GM21390 (cell line): Measurements from ENCODE around the gene ATP6V1C2.
A peak's percentile ranks its signal among the peaks of the same experiment; 100 is the strongest.

Experiments
- ATAC-seq: cut with Tn5 transposase; IDR thresholded peaks from one replicate; pipeline ENCODE4 v1.9.1; 2021; ENCODE audit not compliant: unreplicated experiment

The ATP6V1C2 gene

GRCh38 chr2:10832203-10832936 is 110.9 kb downstream of the ATP6V1C2 start:
- ATAC-seq: peak; percentile 86

GRCh38 chr2:10833021-10833420 is 111.6 kb downstream of the ATP6V1C2 start:
- ATAC-seq: no peak

- no peak for ATAC-seq
Observed at GRCh38 chr2:10834068-10834655, 112.7 kb downstream of the ATP6V1C2 start.
